ENCODE measurements around the gene MEGF11. TPM values are rescaled to one million over a fixed set of nuclear protein-coding genes. Genes with fewer than 3 reads are reported as not detected.

MEGF11 gene
- polyA plus RNA-seq, 1 of the 3 experiments (the other 2 are of a cell fraction): not detected

GRCh38 chr15:65981837-65982626 lies 271.5 kb downstream of the MEGF11 start:
- no peaks in the 10 kb centered on the region for H4K20me1 ChIP-seq (ENCODE audit: insufficient read depth)
- H3K27ac ChIP-seq (ENCODE audit: low read depth in 2 of 2, low read length in 1 of 2): no peak overlapping the region
- H3K9me3 ChIP-seq: no peaks in the 10 kb centered on the region
- no peaks in the 10 kb centered on the region for H3F3A ChIP-seq (replicated peaks; ENCODE audit: insufficient read depth)
- POLR2A ChIA-PET: no interaction called here
- H3K4me2 ChIP-seq: no peak overlapping the region; the same call in 1 of the 2 replicates
- peaks cover 5% of the 10 kb centered on the region; the same call in 1 of the 2 replicates for H3K27me3 ChIP-seq (ENCODE audit: insufficient read depth)
- 19% methylated on average over 24 of the region's 42 CpGs for WGBS (ENCODE audit: low lambda C conversion rate)
- H3K36me3 ChIP-seq (replicated peaks in 1 of 2; ENCODE audit: control insufficient read depth in 1 of 2, insufficient read depth in 2 of 2, low read length in 1 of 2): no peaks in the 10 kb centered on the region
- H3K79me2 ChIP-seq (ENCODE audit: insufficient read depth): no peaks in the 10 kb centered on the region
- TF ChIP-seq FOSL2 (IDR thresholded peaks at IDR 0.05; ENCODE audit: borderline replicate concordance, low read depth): no peak
- TF ChIP-seq RXRA (IDR thresholded peaks at IDR 0.05; ENCODE audit: borderline replicate concordance, low read depth): no peak
- TF ChIP-seq RAD21 (IDR thresholded peaks at IDR 0.05; ENCODE audit: low read length): peak; percentile 53
- TF ChIP-seq FOXM1 (IDR thresholded peaks at IDR 0.05; ENCODE audit: low read depth): no peak
- no peak for TF ChIP-seq PBX3 (IDR thresholded peaks at IDR 0.05)
- TF ChIP-seq TAF1 (IDR thresholded peaks at IDR 0.05; ENCODE audit: borderline replicate concordance, low read depth, low read length): no peak
- peak; percentile 26; the same call in 1 of the 2 replicates for TF ChIP-seq NRF1 (IDR thresholded peaks at IDR 0.05; ENCODE audit: low read depth, low read length)
- peak; percentile 33; the same call in 1 of the 2 replicates for TF ChIP-seq SMC3 (IDR thresholded peaks at IDR 0.05; ENCODE audit: low read depth, low read length)
- TF ChIP-seq MXI1 (IDR thresholded peaks at IDR 0.05; ENCODE audit: low read depth, low read length): peak; percentile 72
- TF ChIP-seq JUND (IDR thresholded peaks at IDR 0.05): no peak
- no peak for TF ChIP-seq EZH2phosphoT487 (IDR thresholded peaks at IDR 0.05; ENCODE audit: borderline replicate concordance, low read depth)
- TF ChIP-seq IRF3 (IDR thresholded peaks at IDR 0.05; ENCODE audit: low read depth, low read length): no peak
- no peak; the same call in 1 of the 2 replicates for TF ChIP-seq CTCF (IDR thresholded peaks at IDR 0.05)
- H3K9me2 ChIP-seq: no peaks in the 10 kb centered on the region
- DNase-seq: peak; percentile 91
- H2AFZ ChIP-seq (ENCODE audit: low read depth): no peak overlapping the region
- H3K4me1 ChIP-seq (ENCODE audit: control insufficient read depth in 1 of 2, insufficient read depth in 2 of 2, low read depth in 1 of 2, low read length in 1 of 2): peaks cover 0 to 11% of the 10 kb centered on the region in 2 experiments; a peak in 1 of 4 replicates
- CTCF ChIA-PET: interaction anchor here (0.6 to 2.3 kb wide), 34 partner anchors 9 to 310 kb away, joined by 3 to 13 read pairs (median 4); no protein-coding TSS in a partner anchor
- H3K4me3 ChIP-seq (ENCODE audit: low read depth in 2 of 2, low read length in 1 of 2): peak overlapping the region in 1 of 2 experiments; percentile 38; a peak in 2 of 4 replicates
- no peak overlapping the region for H3K9ac ChIP-seq
